GM19023 (cell line): ENCODE measurements around the gene SPTLC3.
"Not testable (repeated sequence)": the region's sequence is repeated elsewhere in the genome, so short reads cannot be mapped to it uniquely, and the experiment has no call there.

ENCODE experiments used
- ATAC-seq: cut with Tn5 transposase; IDR thresholded peaks from one replicate; pipeline ENCODE4 v1.9.1; 2021; ENCODE audit warnings: mild to moderate bottlenecking, moderate library complexity; ENCODE audit not compliant: unreplicated experiment

Gene SPTLC3

DNA sequence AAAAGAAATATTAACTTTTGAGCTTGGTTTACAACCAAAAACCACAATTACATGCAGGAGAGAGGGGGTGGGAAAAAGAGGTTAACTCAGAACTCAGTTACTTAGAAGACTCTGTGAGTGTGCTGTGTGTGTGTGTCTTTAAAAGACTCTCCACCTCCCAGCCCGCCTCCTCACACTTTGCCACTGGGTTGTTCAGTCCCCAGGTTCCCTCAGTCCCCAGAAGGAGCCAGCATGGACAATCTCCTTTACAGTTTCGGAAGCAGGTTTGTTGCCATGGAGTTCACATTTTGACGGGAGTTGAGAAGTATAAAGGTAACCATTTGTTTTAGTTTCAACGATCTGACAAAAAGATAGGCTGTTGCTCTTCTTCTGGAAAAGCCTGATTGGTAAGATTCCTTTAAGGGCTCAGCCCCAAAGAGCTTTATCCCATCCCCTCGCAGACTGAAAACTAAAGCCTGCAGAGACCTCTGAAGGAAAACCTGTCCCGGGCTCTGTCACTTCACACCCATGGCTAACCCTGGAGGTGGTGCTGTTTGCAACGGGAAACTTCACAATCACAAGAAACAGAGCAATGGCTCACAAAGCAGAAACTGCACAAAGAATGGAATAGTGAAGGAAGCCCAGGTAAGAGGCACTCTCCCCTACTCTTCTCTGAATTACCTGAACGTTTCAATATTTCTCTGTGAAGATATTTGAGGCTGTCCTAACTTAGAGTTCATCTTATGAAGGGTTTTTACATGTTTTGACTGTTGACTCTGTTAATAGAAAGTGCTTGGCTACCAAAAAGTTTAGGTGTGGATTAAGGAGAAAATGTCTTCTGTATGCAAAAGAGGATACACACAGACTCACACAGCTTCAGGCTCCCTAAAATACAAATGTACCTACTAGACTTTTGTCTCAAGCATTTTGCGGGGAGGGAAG, at the start of gene SPTLC3:
TSS of gene SPTLC3 (plus strand) at position 212 of the 921 bp plus-strand sequence. CDS start at position 508, 296 bp downstream.
- peak; percentile 39 for ATAC-seq

DNA sequence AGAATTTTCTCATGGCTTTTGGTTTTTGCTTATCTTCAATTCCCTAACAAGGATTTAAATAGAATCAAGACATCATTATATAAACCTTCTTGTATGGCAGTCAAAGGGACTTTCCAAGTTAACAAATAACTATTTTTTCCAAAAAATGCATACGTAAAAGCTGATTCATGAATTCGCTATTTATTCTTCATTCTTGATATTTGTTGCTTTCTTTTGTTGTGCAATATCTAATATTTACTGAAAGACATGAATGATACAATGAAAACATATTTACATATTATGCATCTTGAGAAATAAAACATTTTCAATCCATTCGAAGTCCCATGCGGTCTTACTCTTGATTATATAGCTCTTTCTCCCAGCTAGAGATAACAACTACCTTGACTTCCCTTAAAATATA, 47.0 kb upstream of the SPTLC3 start:
- ATAC-seq, result no peak

- no peak for ATAC-seq
These were observed 45.9 kb upstream of the SPTLC3 start for GRCh38 chr20:12962895-12963294.

DNA sequence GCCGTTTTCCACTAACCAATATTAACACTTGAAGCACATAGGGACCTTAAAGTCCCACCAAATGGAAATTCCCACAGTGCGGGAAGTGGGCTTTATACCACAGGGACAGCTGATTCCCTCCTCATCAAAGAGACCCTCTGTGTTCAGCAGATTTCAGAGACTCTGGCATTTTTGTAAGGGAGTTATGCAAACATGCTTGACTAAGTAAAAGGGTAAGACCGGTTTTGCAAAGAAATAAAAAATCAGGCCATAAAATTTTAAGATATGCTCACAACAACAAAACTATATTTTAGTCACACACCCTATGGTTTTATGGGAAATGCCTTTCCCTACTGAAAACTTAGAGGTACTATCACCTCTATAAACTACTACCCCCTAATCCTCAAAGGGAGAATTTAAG, 45.4 kb upstream of the SPTLC3 start:
- no peak for ATAC-seq

DNA sequence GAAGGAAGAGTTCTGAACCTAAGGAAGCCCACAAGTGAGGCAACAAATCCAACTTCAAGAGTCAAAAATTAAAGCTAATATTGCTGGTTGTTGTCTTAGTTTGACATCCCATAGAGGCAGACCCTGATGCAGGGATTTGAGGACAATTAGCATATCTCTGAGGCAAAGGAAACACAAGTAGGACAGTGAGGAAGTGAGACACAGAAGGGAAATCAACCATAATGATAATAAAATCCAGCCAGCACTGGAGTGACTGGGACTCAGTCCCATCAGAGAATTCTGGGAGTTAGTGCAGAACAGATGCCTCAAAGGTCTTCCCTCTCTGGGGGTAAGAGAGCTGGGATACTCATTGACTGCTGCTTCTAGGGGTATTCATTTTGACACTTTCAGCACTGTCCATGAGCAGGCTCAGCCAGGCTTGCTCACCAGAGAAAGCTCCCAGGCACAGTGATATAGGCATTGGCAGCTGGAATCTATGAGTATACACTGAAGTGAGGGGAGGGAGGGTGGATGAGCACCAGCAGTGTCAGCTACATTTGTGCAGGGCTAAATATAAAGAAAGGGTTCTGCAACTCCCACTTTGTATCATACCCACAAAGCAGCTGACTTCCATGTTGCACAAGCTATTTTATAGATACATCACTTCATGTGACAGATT, 43.4 kb upstream of the SPTLC3 start:
- no peak for ATAC-seq

GRCh38 chr20:12965870-12966251, 42.9 kb upstream of the SPTLC3 start:
- no peak for ATAC-seq

DNA sequence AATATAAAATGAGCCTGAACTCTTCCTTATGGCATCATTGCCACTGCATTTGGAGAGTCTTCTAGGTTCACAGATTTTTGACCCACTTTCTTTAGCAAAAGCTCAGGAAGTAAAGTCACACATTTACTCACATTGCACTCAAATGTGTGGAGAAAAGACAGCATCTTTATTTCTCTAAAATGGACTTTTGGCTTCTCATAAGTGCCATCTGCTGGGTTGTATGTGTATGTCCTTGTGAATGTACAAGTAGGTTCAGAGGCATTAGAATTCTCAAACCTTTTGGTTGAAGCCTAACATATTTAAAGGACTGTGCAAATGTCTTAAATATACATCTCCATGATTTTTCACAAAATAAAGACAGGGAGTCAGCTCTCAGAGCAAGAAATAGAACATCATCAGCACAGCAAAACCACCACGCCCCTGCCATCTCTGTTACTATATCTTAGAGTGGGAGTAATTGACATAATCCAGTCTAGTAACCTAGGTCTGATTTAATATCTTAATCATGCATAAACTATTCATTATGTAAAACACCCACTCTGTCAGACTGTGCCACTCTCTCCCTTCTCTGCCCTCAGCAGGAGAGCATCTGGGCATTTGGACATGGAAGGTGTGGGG, 42.2 kb upstream of the SPTLC3 start:
- ATAC-seq, result no peak

GRCh38 chr20:12967932-12968331, 40.8 kb upstream of the SPTLC3 start:
- no peak for ATAC-seq

- no peak for ATAC-seq
These were observed 40.3 kb upstream of the SPTLC3 start for GRCh38 chr20:12968472-12968871.

GRCh38 chr20:12969071-12969669, 39.6 kb upstream of the SPTLC3 start:
- ATAC-seq, result no peak

DNA sequence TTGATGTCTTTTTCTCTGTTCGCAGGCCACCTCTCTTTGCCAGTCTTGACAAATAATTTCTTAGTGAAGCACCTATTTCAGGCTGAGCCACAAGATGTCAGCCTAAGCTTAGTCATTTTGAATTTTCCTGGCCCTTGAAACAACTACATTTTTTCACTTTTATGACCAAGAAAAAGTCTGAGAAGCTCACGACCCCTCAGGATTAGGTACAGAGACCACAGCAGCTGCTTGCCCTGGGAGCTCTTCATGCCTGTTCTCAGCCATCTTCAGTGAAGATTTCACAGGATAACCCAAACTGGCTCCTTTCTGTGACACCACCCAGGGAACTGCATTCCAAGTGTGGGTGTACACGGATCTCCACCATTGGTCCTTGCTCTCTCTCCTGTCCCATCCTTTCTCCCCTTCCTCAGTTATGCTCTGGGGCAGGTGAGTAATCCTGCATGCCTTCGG, 38.4 kb upstream of the SPTLC3 start:
- no peak for ATAC-seq

- no peak for ATAC-seq
These were observed 32.8 kb upstream of the SPTLC3 start for GRCh38 chr20:12975833-12976608.

DNA sequence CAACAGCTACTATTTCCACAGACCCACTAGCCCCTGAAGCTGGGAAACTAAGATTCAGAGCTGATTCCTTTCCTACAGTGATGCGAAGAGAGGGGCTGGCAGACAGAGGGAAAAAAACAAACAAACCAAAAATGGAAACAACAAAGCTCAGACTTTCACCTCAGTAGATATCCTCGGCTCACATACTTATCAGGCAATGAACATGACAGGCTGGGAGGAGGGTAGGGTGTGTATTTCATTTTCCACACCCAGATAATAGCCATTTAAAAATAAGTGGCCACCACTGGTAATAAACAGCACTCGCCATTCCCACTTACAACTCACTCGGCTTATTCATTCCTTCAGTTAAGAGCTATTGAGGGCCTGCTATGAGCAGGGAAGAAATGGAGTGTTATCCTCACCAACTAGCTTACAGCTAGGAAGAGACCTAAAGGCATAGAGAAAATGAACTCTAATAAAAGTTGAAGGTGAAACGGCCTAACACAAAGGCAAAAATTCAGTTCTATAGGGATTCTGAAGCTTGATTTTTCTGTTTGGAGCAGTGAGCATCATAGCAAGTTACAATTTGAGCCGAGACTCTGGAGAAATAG, 32.0 kb upstream of the SPTLC3 start:
- no peak for ATAC-seq

GRCh38 chr20:12977328-12978125, 31.2 kb upstream of the SPTLC3 start:
- no peak for ATAC-seq

GRCh38 chr20:12978126-12978394, 30.7 kb upstream of the SPTLC3 start:
- ATAC-seq, result no peak

- no peak for ATAC-seq
These were observed 29.9 kb upstream of the SPTLC3 start for GRCh38 chr20:12978613-12979495.

DNA sequence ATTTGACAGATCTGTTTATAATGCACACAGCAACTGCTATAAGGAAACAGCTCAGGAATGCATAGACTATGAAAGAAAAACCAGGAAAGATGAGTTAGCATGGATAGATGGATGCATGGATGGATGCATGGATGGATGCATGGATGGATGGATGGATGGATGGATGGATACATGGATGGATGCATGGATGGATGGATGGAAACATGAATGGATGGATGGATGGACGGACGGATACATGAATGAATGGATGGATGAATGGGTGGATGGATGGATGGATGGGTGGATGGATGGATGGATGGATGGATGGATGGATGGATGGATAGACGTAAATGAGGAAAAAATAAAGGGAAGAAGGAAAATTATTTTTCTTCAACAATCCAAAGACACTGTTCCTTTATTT, 29.1 kb upstream of the SPTLC3 start:
- not testable (repeated sequence) for ATAC-seq

DNA sequence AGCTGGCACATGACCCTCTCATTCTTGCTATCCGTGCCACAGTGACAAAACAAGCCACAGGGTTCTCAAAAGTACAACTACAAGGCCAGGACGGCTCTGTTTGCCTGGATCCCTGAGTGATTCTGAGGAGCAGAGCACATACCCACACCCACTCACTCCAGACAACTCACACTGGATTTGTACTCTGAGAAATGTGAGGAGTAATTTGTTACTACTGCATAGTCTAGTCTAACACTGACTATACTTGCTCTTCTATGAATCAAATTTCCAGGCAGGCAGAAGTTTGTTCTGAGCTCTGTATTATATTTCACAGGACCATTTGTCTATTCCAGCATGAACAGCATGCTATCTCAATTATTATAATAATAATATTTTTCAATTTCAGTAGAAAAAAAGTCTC, 26.7 kb upstream of the SPTLC3 start:
- no peak for ATAC-seq
